Posterior vena cava (tissue), 2 donors: ENCODE results near the gene CPED1. TPM values are rescaled to one million over a fixed set of nuclear protein-coding genes. Genes with fewer than 3 reads are reported as not detected.
"Not testable (repeated sequence)": the region's sequence is repeated elsewhere in the genome, so short reads cannot be mapped to it uniquely, and the experiment has no call there.

Experiments
- DNase-seq: peaks from one replicate; pipeline ENCODE4 v3.0.0-alpha.2; 2020; ENCODE audit warnings: low spot score
- intact Hi-C, 2 donors: fragments of 100-400 bp; cut with DNase I; formaldehyde crosslinking; loops; one replicate each; pipeline versions ENCODE4 v1.14.1 to v1.14.2; 2022 to 2023
- total RNA-seq, 2 donors: library from RNA; stranded (reverse); fragmentation: NEBNext Ultra II Directional; extraction: Animal tissue kit (Norgen Biotek cat#: 25700); gene quantifications; one replicate each; pipeline ENCODE4 v1.2.1, GENCODE V29; 2021
- donor health status: DM: yes; HTN: yes; CAD: no.
- donor health status: DM: yes; HTN: yes; CAD: no.

Gene CPED1
- total RNA-seq, 2 donors from 2014 or later: 99.6 to 120 TPM

DNA sequence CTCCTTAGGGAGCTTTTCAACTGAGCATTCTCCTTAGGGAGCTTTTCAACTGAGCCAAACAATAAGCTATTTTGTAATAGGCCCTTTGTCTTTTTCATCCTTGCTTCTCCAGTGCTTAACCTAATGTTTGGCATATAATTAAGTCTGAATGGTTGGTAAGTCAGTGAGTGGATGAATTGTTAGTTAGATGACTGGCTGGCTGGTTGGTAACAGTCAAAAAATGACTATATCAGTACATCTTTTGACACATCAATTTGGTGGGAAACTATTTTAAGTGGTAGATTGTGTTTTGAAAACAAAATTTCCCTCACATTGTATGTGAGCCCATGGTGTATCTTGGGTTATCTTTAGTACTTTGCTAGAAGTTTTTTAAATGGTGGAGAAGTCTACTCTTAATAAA, 21.6 kb upstream of the CPED1 start:
- intact Hi-C loops: no loop called here
- no peak for DNase-seq

DNA sequence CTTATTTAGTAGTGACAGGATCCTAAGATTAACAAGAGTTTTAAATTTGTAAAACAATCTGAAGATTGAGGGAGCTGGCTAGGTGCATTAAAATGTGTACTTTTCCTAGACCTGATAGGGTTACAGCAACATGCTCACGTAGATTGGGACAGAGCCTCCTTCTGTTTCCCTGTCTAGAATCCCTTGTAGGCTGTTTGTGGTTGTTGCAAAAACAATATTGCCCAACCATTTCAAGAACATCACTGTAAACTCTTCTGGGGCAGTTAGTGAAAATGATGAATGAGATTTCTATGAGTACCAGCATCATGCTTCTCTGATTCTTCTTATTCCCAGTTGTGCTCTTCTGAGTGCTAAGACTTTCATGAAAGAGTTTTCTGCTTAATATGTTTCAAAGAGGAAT, 14.7 kb upstream of the CPED1 start:
- DNase-seq: no peak
- intact Hi-C loops: no loop called here

DNA sequence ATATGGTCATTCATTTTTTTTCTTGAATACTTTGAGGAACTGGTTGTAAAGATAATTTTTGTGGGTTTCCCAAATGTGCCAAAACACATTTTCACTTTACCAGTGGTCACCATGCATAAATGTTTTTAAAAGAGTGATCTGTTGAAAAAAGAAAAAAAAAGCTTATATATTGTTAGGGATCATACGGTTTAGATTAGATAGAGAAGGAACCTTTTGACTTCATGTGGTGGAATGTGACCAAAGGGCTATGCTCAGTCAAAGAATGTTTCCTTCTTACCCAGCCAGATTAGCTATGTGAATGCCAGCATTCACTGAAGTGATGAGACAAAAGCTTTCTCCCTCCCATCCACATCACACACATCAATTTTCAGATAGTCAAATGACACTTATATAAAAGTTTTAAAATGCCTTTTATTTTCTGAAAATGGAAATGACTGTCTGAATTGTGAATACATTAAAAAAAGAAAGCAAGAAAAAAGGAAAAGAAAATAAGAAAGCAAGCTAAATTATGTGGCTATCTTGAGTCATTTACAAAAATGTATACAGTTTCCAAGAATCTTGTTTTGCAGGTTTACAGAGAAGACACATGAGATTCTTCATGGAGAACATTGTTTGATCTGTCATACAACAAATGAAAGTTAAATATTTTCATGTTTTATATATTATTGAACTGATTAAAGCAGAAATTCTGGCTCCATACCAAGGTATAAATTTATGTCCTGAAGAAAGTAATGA, 8.6 kb upstream of the CPED1 start:
- intact Hi-C loops: no loop called here
- DNase-seq: no peak

DNA sequence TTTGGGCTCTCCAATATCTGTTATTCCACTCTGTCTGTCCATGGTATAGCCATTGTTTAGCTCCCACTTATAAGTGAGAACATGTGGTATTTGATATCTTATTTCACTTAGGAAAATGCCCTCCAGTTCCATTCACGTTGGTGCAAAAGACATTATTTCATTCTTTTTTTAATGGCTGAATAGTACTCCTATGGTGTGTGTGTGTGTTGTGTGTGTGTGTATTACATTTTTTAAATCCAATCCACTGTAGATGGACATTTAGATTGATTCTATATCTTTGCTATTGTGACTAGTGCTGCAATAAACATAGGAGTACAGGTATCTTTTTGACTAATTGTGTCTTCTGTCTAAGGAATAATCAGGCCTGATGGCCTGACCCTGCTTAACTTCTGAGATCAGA, 7.4 kb upstream of the CPED1 start:
- intact Hi-C loops: no loop called here
- no peak for DNase-seq

DNA sequence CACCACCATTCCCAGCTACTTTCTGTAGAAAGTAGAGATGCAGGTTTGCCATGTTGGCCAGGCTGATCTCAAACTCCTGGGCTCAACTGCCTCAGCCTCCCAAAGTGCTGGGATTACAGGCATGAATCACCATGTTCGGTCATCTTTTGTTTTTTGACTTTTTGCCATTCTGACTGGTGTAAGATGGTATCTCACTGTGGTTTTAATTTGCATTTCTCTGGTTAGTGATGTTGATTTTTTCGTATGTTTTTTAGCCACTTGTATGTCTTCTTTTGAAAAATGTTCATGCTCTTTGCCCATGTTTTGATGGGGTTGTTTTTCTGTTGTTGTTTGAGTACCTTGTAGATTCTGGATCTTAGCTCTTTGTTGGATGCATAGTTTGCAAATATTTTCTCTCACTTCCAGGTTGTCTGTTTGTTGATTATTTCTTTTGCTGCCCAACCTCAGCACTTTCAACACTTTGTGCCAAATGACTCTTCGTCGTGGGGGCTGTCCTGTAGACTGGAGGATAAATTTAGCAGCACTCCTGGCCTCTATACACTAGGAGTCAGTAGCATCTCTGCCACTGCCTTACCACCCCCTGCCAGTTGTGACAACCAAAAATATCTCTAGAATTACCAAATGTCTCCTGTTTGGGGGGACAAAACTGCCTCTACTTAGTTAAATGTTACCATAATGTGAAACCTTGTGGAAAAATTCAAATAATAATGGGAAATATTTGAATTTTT, 6.5 kb upstream of the CPED1 start:
- intact Hi-C loops: no loop called here
- no peak for DNase-seq

DNA sequence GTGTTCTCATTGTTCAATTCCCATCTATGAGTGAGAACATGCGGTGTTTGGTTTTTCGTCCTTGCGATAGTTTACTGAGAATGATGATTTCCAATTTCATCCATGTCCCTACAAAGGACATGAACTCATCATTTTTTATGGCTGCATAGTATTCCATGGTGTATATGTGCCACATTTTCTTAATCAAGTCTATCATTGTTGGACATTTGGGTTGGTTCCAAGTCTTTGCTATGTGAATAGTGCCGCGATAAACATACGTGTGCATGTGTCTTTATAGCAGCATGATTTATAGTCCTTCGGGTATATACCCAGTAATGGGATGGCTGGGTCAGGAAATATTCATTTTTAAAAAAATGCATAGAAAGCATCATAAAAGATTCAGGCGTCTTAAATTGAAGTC, 4.9 kb upstream of the CPED1 start:
- intact Hi-C loops: not testable (repeated sequence)

DNA sequence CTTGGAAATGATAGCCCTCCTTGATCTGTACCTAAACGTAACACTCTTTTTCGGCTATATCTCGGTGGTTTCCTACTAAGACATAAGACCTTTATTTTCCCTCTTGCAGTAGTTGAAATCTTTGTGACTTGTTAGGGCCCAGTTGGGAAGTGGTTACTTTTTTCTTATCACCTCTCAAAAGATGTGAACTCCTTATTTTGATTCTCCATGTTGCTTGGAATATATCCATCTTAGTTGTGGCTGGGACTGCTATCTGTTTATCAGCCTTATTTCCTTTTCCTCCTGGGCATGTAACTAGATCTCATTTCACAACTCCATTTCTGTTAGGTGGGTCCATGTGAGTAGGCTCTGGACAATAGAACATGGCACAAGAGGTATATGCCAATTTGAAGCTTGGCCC, 4.1 kb upstream of the CPED1 start:
- intact Hi-C loops: no loop called here
- DNase-seq: no peak

More for the DNA sequence above, 4.9 kb upstream of the CPED1 start:
- DNase-seq: not testable (repeated sequence)

DNA sequence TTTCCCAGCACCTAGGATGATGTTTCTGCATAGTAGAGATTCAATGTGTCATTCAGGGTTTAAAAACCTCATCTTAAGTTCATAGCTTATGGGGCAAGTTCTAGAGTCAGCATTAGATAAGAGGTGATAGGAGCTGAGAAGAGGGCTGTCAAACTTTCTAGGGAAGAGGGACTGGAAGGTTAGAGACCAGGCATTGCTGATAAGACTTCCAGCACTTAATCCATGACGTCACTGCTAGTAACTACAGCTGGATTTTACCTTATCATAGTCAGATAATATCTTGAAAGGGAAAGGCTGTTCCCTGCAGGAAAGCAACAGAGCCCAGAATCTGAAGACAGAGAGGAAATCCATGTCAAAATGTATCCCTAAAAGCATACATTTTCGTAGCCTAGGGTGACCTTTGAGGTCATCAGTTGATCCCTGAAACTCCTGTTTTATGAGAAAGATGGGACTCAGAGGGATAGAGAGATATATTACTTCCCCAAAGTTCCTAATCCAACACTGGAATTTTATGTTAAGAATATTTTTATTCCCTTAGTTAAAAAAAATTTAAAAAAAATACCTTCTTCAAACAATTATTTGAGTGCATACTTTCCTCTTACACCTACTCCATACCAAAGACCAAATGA, 3.3 kb upstream of the CPED1 start:
- DNase-seq: no peak
- intact Hi-C loops: loop anchor here in 1 of 2 donors (5.0 kb wide), 1 partner anchor 122 kb away; no protein-coding TSS in a partner anchor

DNA sequence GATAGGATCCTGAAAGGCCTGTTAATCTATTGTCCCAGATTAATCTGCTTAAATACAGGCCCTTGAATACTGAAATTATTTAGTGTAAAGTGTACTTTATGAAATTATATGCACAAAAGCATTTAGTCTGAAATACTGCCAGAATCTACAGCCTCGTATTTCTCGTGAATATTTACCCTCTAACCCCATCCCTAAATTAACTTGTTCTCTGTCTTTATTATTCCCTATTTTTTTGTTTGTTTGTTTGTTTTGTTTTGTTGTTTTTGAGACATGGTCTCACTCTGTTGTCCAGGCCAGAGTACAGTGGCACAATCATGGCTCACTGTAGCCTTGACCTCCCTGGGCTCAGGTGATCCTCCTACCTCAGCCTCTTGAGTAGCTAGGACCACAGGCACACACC, 2.7 kb upstream of the CPED1 start:
- intact Hi-C loops: loop anchor here in 1 of 2 donors (5.0 kb wide), 1 partner anchor 121 kb away; no protein-coding TSS in a partner anchor
- no peak for DNase-seq

DNA sequence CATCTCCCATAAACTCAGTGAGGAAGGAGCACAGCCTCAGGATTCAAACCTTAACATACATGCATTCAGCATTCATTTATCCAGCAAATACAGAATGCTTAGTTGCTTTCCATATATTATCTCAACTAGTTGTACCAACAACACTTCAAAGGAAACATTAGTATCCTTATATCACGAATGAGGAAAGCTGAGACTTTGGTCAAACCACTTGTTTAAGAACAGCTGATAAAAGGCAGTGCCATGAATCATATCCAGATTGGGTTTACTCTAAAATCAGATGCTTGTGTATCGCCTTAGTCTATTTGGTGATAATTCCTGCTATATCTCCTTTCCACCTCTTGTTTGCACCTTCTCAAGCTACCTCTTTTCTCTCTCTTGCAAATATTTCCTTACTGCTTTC, 1.9 kb upstream of the CPED1 start:
- DNase-seq: no peak
- intact Hi-C loops: loop anchor here in 1 of 2 donors (5.0 kb wide), 1 partner anchor 121 kb away; no protein-coding TSS in a partner anchor

DNA sequence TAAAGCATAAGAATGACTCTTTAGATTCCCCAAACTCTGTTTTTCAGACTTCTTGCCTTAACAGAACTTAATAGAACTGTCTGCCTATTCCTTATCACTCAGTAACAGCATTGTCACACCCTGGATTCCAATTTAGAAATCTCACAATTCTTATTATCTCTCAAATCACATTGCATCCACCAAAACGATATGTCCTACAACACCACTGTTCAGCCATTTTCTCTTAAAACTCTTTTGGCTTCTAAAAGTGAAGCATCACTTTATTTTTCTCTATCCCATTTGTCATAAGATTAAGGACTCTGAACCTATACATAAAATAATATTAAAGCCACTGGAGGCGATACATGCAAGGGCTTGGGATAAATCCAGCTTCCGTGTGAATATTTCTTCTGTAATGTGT, 1.2 kb upstream of the CPED1 start:
- intact Hi-C loops: loop anchor here in 1 of 2 donors (5.0 kb wide), 1 partner anchor 120 kb away; no protein-coding TSS in a partner anchor

DNA sequence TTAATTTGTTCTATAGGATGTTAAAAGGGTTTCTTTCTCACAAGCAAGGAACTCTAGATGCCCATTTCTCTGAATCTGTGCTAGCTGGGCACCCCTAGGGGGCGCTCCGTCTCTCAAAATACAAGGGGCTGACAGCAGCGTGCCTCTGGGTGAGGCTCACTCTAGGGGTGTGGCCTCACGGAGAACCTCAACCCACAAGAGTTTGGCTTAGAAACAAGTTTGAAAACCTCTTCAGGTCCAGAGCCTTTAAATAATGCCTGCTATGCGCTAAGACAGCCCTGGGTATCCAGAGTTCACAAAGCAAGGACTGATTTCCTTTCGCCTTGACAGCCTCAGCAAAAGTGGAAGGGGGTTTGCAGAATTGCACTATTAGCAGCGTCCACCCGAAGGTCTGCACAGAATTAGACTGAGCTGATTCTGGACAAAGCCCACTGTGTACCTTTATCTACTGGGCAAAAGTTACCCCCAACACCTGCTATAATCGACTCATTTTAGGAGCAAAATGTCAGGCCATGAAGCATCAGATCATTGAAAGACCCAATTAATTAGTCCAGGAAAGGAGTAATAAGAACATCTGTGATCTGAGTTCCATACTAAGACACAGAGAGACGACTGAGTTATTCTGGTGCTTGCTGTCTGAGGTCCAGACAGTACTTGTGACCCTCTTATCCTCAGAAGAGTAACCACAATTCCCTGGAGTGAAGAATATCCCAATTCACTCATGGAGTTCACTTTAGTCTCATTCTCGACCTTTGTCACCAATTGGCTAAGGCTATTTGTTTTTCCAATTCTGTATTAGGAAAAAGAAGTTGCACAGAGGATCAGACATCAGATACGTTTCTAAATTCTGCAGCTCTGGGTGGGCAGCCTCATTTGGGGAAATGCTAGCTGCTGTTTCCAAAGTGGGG, 574 bp upstream of the CPED1 start:
- peak; percentile 97 for DNase-seq
- intact Hi-C loops: loop anchor here in 1 of 2 donors (5.0 kb wide), 1 partner anchor 119 kb away; no protein-coding TSS in a partner anchor

More for the DNA sequence above, 1.2 kb upstream of the CPED1 start:
- no peak for DNase-seq

DNA sequence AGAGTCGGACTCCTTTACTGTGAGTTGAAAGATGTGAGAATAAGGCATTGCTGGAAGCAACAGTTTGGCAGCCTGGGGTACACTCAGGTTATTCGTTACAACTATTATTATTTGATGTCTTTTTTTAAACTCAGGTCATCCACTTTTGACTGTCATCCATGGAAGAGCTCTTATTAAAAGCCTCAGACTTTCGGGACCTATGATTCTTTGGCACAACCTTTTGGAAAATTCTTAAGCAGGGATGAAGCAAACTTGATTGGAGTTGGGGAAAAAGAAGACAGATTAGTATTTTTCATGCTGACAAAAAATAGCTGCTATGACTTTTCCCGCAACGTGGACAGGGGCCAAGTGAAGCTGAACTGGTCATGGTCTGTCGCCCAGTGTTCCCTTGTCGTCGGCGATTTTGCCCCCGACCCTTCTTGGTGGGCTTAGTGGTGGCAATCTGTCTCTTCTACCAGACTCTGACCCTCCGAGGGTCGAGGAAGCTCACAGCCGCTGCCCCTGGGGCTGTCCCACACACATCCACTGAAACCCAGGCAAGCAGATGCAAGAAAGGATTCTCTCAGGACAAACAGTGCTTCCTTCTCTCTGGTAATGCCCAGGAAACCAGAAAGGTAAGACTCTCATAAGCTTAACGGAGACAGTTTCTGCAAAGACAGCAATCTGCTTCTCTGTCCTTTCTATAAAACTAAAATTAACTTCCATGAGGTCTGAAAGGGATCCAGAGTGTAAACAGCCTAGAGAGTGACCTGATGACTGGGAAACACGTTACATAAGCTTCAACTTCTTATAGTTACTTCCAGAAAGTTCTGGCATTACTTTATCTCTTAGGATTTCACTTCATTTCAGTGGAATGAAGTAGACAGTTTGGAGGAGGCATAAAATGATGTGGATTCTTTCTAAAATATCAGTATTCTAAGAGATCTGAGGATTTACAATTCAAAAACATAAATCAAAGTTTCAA, 1.0 kb downstream of the CPED1 start:
- peak; percentile 82 for DNase-seq
- intact Hi-C loops: loop anchor here (1.0 to 5.0 kb wide), 4 partner anchors 18 to 118 kb away; no protein-coding TSS in a partner anchor

DNA sequence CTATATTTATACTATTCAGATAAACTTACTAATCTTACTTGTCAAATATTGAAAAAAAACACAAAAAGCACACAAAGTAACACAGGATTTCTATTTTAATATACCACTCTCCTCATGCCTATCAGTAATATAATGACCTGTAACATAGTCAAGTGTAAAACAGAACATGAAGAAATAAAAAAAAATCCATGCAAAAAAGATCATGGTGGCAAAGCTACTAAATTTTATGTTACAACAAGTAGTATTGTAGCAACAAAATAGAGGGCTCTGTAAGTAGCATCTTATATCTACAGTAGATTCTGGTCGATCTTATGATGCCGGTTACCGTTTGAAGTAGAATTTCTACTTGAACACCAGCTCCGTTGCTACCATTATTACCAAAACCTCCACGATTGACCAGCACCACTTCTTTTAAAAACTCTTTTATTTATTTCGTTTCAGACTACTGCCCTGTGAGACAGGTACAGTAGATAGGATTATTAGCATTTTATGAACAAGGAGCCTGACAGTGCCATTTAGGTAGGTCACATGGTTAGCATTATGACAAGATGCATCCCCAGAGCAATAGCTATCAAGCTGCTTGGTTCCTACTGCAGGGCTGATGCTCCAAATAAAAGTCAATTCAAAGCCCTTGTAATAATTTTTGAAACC, 2.1 kb downstream of the CPED1 start:
- intact Hi-C loops: loop anchor here (1.0 to 5.0 kb wide), 3 partner anchors 17 to 92 kb away; no protein-coding TSS in a partner anchor

DNA sequence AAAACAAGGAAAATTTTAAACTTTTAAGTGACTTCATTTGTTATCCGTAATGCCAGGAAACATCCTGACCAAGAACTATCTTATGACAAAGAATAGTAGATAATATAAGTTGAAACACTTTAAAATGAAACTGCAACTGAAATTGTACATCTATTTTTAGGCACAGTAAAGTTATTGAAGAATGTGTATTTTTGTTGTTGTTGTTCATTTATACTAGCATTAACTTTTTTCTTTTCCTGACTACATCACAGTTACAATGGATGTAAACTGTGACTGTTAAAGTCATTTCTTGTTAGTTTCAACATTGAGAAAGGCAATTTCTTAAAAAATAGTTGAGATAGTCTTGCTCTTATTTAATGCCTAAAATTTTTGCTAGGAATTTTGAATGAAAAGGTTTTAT, 2.6 kb downstream of the CPED1 start:
- intact Hi-C loops: loop anchor here (2.0 to 5.0 kb wide), 2 partner anchors 88 to 91 kb away; no protein-coding TSS in a partner anchor
- no peak for DNase-seq

More for the DNA sequence above, 2.1 kb downstream of the CPED1 start:
- no peak for DNase-seq

DNA sequence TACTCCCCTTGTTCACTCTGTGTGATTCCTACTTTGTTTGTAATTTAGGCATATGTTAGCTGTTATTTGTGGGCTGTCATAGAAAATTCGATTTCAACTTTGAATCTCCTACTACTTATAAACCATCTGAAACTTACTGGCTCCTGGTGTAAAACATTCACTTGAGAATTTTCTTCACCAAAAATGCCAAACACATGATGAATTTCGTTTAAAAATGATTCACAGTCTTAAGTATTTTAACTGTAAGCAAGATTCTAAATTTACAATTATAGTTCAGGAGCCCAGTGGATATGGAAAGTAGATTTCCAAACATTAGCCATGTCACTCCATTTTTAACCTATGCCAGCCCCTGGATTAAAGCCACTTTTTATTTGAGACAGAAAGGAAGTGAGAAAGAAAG, 3.1 kb downstream of the CPED1 start:
- DNase-seq: no peak
- intact Hi-C loops: loop anchor here (2.0 to 5.0 kb wide), 2 partner anchors 87 to 91 kb away; no protein-coding TSS in a partner anchor
